Activated CD8-positive, alpha-beta memory T cell treated with anti-CD3 and anti-CD28 coated beads, Interleukin-2, amount 50 U/mL, for 24 hours (primary cell): ENCODE results near the gene TSHZ2.
"Not testable (repeated sequence)": the region's sequence is repeated elsewhere in the genome, so short reads cannot be mapped to it uniquely, and the experiment has no call there.

Experiments
- DNase-seq: peaks from one replicate; pipeline ENCODE4 v3.0.0-alpha.2; 2020; ENCODE audit errors: extremely low read depth

TSHZ2 gene

DNA sequence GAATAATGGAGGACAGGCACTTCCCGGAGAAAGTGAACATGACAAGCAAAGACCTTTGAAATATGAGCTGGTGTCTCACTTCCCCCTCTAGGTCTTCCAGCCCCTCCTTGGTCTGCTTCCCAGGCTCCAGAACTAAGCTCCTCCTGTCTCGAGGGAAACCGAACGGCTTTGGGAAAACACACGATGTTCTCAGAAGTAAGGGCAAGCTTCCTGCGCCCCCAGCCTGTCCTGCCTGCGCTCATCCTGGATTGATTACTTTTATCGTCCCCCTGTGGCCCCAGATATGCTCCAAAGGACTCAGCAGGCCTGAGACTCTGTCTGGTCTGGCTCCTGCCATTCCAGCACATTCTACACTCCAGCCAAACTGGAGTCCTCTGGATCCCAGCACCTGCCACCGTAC lies 538.1 kb downstream of the TSHZ2 start:
- no peak for DNase-seq

DNA sequence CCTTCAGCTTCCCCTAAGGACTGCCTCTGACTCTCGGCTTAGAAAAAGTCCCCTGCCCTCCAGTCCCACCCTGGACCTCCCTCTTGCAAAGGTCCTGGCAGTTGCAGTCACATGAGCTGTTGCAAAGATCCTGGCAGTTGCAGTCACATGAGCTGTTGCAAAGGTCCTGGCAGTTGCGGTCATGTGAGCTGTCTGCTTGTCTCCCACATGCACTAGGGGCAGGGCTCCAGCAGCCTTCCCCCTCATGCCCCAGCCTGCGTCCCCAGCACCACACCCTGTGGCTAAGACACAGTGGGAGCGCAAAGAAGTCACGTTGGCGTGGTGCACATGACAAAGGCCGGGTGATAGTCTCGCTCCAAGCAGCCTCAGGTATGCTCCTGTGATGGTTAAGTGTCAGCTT lies 538.5 kb downstream of the TSHZ2 start:
- DNase-seq = no peak

DNA sequence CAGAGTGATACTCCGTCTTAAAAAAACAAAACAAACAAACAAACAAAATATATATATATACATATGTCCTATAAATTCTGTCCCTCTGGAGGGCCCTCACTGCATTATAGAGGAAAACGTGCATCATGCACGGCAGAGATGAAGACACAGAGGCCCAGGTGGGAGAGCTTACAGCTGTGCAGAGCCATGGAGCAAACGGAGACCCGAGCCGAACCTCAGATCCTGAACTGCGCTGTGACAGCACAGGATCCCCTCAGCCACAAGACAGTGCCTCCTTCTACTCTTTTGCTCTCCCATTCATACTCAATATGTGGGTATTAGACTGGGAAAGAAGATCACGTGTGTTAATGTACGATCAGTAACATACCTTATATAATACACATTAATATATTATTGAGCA lies 539.9 kb downstream of the TSHZ2 start:
- no peak for DNase-seq

DNA sequence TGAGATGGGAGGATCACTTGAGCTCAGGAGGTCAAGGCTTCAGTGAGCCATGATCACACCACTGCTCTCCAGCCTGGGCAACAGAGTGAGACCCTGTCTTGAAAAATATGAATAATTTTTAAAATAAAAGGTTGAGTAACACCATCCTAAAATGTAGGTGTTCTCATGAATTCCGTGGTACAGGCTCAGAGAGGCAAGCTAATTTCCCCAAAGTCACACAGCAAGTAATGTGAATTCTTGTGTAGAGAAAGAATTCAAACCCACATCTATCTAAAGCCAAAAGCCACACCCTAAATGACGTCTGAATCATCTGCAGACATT lies 541.0 kb downstream of the TSHZ2 start:
- no peak for DNase-seq

DNA sequence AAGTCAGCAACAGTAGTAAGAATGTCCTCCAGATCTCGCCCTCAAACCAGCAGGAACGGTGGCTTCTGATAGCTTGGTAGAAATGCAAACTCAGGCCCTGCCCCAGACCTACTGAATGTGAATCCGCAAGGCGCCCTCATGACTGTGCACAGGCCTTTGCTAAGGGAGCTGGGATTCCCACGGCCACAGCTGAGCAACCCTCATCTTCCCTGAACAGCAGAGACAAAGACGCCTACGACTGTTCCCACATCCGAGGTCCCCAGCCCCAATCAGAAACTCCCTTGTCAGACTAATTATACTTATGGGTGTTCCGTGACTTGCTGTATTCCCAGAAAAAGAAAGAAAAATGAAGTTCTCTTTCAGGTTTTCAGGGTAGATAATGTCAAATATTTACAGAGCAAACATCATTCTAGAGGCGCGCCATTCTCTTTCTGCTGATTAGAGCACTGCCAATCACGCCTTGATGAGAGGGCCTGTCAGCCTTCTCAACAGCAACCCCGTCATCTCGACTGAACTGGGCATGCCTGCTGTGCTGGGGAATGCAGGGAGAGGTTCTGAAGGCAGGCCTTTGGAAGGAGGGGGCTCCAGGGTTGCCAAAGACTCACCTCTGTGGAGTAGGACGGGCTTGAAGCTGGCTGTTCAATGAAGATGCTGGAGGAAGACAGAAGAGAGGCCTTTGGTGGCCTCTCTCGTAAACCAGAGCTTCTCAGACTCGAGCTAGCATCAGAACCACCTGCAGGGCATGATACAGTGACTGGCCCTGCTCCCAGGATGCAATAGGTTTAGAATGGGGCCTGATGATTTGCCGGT lies 541.5 kb downstream of the TSHZ2 start:
- no peak for DNase-seq

DNA sequence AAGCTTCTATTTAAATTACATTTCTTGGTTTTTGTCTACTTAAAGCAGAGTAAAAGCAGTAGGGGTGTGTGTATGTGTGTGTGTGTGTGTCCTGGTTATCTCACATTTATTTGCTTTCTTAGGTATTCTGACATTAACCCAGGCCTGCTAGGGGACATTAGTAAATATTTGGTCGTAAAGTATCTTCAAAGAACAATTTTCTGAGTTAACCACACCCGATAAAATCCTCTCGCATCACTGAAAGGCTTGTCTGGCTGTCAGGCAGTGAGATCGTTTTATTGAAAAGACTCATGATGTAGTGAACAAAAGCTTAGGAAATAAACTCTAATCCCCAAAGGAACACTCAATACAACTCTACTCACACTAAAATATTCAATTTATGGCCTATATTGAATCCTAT lies 543.6 kb downstream of the TSHZ2 start:
- no peak for DNase-seq

DNA sequence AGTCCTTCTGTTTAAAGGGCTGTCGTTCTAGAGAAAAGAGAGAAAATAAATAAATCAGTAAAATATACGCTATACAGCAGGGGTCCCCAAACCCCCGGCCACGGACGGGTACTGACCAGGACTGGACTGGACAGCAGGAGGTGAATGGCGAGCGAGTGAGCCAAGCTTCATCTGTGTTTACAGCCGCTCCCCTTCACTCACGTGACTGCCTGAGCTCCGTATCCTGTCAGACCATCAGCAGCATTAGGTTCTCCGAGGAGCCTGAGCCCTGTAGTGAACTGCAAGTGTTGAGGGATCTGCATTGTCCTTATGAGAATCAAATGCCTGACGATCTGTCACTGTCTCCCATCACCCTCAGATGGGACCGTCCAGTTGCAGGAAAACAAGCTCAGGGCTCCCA lies 545.0 kb downstream of the TSHZ2 start:
- no peak for DNase-seq

DNA sequence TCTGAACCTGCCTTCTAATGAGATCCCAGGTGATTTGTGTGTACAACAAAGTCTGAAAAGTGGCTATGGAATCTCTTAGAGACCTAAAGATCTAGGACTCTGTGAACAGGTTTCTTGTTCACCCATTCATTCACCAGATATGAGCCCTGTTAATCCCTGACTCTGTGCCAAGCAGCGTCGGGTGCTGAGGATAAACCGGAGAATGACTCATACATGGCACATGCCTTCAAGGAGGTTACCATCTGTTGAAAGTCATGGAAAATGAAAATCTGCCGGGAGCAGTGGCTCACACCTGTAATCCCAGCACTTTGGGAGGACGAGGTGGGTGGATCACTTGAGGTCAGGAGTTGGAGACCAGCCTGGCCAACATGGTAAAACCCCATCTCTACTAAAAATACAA lies 549.3 kb downstream of the TSHZ2 start:
- not testable (repeated sequence) for DNase-seq

DNA sequence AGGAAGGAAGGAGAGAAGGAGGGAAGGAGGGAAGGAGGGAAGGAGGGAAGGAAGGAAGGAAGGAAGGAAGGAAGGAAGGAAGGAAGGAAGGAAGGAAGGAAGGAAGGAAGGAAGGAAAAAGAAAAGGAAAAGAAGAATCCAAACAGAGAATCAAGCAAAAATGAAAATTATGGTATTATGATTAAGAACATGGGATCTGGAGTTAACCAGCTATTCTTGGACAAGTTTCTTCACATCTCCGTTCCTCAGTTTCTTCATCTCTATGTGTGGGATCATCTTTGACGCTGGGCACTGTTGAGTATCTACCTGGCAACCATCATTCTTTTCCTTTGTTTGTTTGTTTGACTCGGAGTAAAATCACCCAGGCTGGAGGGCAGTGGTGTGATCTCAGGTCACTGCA lies 549.9 kb downstream of the TSHZ2 start:
- no peak for DNase-seq

DNA sequence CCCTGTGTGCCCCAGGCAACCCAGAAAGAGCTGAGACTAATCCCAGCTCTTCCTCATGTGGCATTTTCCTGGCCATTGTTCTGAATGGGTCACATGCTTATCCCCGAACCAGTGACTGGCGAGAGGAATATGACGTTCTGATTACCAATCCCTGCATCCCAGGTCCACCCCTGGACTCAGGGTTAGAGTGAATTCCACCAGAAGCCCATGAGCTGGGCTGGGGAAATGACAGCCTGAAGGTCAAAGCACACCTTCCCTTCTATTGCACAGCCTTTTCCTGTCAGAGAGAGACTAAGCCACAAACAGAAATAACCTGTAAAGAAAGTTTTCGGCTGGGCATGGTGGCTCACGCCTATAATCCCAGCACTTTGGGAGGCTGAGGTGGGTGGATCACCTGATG lies 550.5 kb downstream of the TSHZ2 start:
- DNase-seq = no peak

DNA sequence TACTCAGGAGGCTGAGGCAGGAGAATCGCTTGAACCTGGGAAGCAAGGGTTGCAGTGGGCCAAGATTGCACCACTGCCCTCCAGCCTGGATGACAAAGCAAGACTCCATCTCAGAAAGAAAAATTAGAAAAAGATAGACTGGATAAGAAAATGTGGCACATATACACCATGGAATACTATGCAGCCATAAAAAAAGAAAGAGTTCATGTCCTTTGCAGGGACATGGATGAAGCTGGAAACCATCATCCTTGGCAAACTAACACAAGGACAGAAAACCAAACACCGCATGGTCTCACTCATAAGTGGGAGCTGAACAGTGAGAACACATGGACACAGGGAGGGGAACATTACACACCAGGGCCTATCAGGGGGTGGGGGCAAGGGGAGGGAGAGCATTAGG lies 551.5 kb downstream of the TSHZ2 start:
- DNase-seq = not testable (repeated sequence)

DNA sequence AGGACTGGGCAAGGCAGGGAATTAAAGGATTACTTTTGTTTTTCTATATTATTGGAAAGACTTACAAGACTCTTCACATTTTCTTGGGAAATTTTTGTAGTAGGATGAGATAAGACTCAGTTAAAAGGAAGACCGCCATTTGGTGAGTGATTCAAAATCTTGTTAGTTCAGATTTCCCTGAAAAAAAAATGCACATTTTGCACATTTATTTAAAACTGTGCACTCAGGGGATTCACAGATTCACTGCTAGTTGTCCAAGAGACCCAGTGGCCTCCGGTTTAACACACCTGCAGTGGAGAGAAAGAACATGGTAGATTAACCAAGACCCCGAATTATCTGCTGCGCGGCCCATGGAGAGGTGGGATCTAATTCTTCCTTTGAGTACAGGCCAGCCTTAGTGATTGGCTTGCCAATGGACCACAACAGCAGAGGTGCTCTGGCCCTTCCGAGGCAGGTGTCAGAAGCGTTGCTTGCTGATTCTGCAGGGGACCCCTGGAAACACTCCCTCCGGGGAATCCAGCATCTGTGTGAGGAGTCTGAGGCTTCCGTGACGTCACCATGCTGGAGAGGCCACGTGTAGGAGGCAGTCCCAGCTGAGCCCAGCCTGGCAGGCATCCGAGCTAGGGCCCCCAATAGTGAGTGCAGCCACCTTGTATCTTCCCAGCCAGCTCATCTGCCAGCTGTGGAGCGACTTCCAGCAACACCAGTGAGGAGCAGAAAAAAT lies 552.6 kb downstream of the TSHZ2 start:
- DNase-seq = no peak

DNA sequence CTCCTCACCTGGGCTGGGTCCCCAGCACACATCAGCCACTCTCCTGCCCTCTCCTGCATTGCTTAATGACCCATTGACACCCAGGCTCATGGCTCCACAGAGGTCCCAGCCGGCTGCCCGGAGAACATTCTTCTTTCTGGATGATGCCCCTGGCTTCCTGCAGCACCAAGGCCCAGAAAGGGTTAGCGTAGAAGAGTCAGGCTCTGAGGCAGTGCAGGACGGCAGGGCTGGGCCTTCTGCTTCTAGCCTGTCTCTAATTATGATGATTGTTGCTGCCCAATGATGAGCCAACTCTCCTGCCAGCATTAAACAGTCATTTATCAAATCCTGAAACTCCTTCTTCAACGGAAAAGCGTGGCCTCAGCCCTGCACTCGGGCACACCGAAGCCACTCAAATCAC lies 555.0 kb downstream of the TSHZ2 start:
- DNase-seq = no peak

DNA sequence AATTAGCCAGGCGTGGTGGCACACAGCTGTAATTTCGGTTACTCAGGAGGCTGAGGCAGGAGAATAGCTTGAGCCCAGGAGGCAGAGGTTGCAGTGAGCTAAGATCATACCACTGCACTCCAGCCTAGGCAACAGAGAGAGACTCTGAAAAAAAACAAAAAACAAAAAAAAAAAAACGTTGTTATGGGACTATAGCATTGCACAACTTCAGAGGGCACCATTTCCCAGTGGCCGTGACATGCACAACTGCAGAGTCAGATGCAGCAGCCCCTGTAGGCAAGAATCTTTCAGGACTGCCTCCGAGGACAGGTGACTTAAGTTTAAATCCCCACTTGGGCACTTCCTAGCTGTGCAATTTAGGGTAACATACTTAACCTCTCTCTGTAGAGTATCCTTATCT lies 557.5 kb downstream of the TSHZ2 start:
- no peak for DNase-seq

DNA sequence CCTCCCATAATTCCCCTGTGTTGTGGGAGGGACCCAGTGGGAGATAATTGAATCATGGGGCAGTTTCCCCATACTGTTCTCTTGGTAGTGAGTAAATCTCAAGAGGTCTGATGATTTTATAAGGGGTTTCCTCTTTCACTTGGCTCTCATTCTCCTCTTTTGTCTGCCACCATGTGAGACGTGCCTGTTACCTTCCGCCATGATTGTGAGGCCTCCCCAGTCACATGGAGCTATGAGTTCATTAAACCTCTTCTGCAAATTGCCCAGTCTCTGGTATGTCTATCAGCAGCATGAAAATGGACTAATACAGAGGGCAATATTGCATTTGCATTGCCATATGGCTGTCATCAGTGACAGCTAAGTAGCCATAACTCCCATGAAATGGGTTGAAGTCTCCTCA lies 558.3 kb downstream of the TSHZ2 start:
- no peak for DNase-seq

DNA sequence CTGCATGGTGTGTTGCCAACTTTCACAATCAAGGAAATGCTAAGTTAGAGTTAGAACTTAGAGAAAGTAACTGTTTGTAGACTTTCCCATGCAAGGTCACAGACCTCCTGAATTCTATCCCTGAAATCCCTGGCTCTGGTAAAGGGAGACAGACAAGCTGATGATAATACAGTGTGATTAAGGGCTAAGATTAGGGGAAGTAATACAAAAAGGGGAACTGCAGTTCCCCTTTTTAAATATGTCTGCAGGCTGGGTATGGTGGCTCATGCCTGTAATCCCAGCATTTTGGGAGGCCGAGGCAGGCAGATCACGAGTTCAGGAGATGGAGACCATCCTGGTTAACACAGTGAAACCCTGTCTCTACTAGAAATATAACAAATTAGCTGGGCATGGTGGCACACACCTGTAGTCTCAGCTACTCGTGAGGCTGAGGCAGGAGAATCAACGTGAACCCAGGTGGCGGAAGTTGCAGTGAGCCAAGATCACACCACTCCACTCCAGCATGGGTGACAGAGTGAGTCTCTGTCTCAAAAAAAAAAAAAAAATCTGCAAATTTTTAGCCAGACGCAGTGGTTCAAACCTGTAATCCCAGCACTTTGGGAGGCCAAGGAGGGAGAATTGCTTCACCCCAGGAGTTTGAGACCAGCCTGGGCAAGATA lies 560.6 kb downstream of the TSHZ2 start:
- DNase-seq = not testable (repeated sequence)

DNA sequence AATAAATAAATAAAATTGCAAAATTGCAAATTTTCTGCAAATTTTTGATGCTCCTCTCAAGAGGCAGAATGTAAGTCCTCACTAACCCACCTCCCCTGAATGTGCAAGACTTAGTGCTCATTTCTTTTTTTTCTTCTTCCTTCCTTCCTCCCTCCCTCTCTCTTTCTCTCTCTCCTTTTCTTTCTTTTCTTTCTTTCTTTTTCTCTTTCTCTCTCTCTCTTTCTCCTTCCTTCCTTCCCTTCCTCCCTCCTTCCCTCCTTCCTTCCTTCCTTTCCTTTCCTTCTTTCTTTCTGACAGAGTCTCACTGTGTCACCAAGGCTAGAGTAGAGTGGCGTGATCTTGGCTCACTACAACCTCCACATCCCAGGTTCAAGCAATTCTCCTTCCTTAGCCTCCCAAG lies 561.3 kb downstream of the TSHZ2 start:
- no peak for DNase-seq

DNA sequence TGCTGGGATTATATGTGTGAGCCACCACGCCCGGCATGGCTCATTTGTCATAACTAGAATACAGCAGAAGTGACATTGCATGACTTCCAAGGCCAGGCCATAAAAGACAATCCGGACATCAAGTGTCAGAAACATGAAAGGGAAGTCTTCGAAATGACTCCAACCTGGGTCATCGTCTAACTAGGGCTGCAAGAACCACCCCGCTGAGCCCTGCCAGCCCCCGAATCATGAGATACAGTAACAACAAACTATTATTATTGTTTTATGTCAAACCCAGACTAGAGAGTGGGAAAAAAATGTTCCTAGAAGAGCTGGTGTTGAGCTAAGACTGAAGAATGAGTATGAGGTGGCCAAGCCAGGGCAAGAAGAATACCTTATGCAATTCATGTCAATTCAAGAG lies 561.9 kb downstream of the TSHZ2 start:
- no peak for DNase-seq

DNA sequence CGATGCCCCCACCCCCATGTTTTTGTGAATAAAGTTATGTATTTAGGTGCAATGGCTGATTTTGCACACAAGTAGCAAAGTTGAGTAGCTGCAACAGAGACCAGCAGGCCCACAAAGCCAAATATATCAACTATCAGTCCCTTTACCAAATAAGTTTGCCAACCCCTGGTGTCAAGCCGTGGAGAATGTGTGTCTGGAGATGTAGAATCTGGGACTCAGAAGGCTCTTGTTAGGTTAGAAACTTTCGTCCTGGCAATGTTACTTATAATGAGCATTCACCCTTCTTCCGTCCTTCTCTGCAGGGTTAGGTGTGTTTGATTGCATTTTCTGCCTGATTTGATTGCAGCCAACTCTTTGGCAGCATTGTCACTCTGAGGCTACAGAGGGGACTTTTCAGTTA lies 563.7 kb downstream of the TSHZ2 start:
- no peak for DNase-seq

DNA sequence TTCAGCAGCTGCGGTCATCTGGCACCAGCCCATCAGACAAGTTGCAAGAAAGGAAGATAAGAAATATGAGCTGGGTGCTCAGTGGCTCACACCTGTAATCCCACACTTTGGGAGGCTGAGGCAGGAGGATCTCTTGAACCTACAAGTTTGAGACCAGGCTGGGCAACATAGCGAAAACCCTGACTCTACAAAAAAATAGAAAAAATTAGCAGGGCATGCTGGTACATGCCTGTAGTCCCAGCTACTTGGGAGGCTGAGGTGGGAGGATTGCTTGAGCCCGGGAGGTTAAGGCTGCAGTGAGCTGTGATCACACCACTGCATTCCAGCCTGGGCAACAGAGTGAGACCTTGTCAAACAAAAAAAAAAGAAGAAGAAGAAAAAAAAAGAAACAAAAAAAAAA lies 564.2 kb downstream of the TSHZ2 start:
- not testable (repeated sequence) for DNase-seq

DNA sequence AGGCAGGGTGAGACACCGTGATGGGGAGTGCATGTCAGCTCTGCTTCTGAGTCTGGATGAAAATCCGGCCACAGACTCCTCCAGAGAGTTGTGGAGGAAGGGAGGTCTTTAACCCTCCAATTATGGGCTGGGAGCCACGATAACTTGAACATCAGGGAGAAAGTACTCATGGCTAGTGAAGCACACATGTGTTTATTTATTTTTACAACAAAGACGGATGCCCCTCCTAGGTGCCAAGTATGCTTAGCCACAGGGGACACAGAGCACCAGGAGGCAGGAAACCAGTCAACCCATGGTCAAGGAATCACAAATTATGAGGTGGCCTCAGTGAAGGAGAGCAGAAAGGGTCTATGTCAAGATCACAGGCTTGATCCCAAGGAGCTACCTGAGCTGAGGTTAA lies 567.4 kb downstream of the TSHZ2 start:
- DNase-seq = no peak
